Kidney (tissue), 14 donors: ENCODE results near the gene LYG1. TPM values are rescaled to one million over a fixed set of nuclear protein-coding genes. Genes with fewer than 3 reads are reported as not detected.

Experiments
- DNase-seq, 5 donors: peaks; one replicate each; pipeline ENCODE4 v3.0.0-alpha.2; 2013 to 2020
- FAIRE-seq: peaks from 2 replicates; lab custom pipeline; 2012; peaks lifted over from hg19 to GRCh38; lab: Jason Lieb, UNC
- H3K27ac ChIP-seq, 2 donors: one replicate each; pipeline ENCODE4 v1.7.0; 2013; ENCODE audit warnings: low read depth in 2 of 2, low read length in 2 of 2, inconsistent platforms in 1 of 2
- H3K27me3 ChIP-seq: one replicate; pipeline ENCODE4 v1.7.1; 2013; ENCODE audit warnings: low read length, inconsistent platforms; ENCODE audit not compliant: control insufficient read depth, insufficient read depth
- H3K36me3 ChIP-seq, 3 donors: one replicate each; pipeline versions ENCODE4 v1.7.0 to v1.7.1; 2013; ENCODE audit warnings: low read length in 3 of 3, control low read depth in 1 of 3, inconsistent platforms in 1 of 3; ENCODE audit not compliant: insufficient read depth in 3 of 3, control insufficient read depth in 2 of 3
- H3K4me1 ChIP-seq, 3 donors: one replicate each; pipeline versions ENCODE4 v1.7.0 to v1.7.1; 2013; ENCODE audit warnings: low read length in 3 of 3, inconsistent platforms in 1 of 3, low read depth in 1 of 3; ENCODE audit not compliant: control insufficient read depth in 2 of 3, insufficient read depth in 2 of 3
- H3K4me3 ChIP-seq, 3 donors: one replicate each; pipeline versions ENCODE4 v1.7.0 to v1.8.1; 2013; ENCODE audit warnings: low read length in 3 of 3, control low read depth in 1 of 3, inconsistent platforms in 1 of 3
- H3K9ac ChIP-seq, 3 donors: one replicate each; pipeline versions ENCODE4 v1.7.0 to v1.7.1; 2013; ENCODE audit warnings: low read length in 3 of 3, control low read depth in 1 of 3, inconsistent platforms in 1 of 3
- H3K9me3 ChIP-seq, 3 donors: one replicate each; pipeline versions ENCODE4 v1.7.0 to v1.7.1; 2013; ENCODE audit warnings: low read length in 3 of 3, control low read depth in 1 of 3, inconsistent platforms in 1 of 3; ENCODE audit not compliant: control insufficient read depth in 2 of 3, insufficient read depth in 1 of 3
- CTCF ChIP-seq: IDR thresholded peaks from 3 replicates; pipeline ENCODE4 v1.5.1; 2012; ENCODE audit warnings: mild to moderate bottlenecking, moderate library complexity, borderline replicate concordance; ENCODE audit not compliant: insufficient read depth; ENCODE audit errors: extremely low read depth
- intact Hi-C: fragments of 100-400 bp; cut with DNase I; formaldehyde crosslinking; loops from one replicate; pipeline ENCODE4 v1.11.1; 2022
- polyA plus RNA-seq: library from polyadenylated mRNA; stranded (reverse); fragments of 350-450 nt; fragmentation: Illumina TruSeq; extraction: RNeasy Lipid Tissue Mini Kit (QIAGEN cat#74804); gene quantifications from one replicate; pipeline ENCODE4 v1.2.3, GENCODE V29; 2014; ENCODE audit warnings: low read depth, low replicate concordance; ENCODE audit not compliant: insufficient read depth
- total RNA-seq: library from RNA; stranded (reverse); fragmentation: NEBNext Ultra II Directional; extraction: Animal tissue kit (Norgen Biotek cat#: 25700); gene quantifications from one replicate; pipeline ENCODE4 v1.2.1, GENCODE V29; 2021
- donor health status: control.
- donor health status: control.
- donor health status: control.
- donor health status: control.
- donor health status: control.
- donor health status: DM: yes; HTN: yes; CAD: no.
- donor health status: Normal renal cell carcinoma (clear cell type).

LYG1 gene
- total and polyA plus RNA-seq, 2 donors from 2014 or later = 21.0 to 35.0 TPM

GRCh38 chr2:99238599-99238998, 62.4 kb downstream of the LYG1 start:
- intact Hi-C loops = no loop called here
- Histone ChIP-seq H3K9ac (no peak overlapping the region), H3K27ac (no peak overlapping the region), H3K27me3 (no peaks in the 10 kb centered on the region), H3K4me3 (no peak overlapping the region), H3K9me3 (no peaks in the 10 kb centered on the region), H3K4me1 (no peaks in the 10 kb centered on the region), H3K36me3 (no peaks in the 10 kb centered on the region)
- FAIRE-seq (no peak), DNase-seq (no peak)
- no peak for TF ChIP-seq CTCF

Other genes starting within 250 kb of the LYG1 start
- 6.3 TPM for gene C2orf15, start 159.5 kb downstream of the LYG1 start, total RNA-seq
- gene C2orf15, start 159.5 kb downstream of the LYG1 start, polyA plus RNA-seq = 6.6 TPM
- gene TSGA10, start 146.3 kb downstream of the LYG1 start, total RNA-seq = 16.1 TPM
- 5.3 TPM for gene TSGA10, start 146.3 kb downstream of the LYG1 start, polyA plus RNA-seq
- gene LIPT1, start 146.2 kb downstream of the LYG1 start, total RNA-seq = 10.3 TPM
- gene LIPT1, start 146.2 kb downstream of the LYG1 start, polyA plus RNA-seq = 12.2 TPM
- gene MITD1, start 120.1 kb downstream of the LYG1 start, total RNA-seq = 29.1 TPM
- 38.0 TPM for gene MITD1, start 120.1 kb downstream of the LYG1 start, polyA plus RNA-seq
- 24.6 TPM for gene MRPL30, start 120.0 kb downstream of the LYG1 start, total RNA-seq
- gene MRPL30, start 120.0 kb downstream of the LYG1 start, polyA plus RNA-seq = 31.2 TPM
- gene LYG2, start 45.5 kb downstream of the LYG1 start, total RNA-seq = not detected
- gene LYG2, start 45.5 kb downstream of the LYG1 start, polyA plus RNA-seq = not detected
- 31.7 TPM for gene TXNDC9, start 35.1 kb upstream of the LYG1 start, total RNA-seq
- gene TXNDC9, start 35.1 kb upstream of the LYG1 start, polyA plus RNA-seq = 38.7 TPM
- gene EIF5B, start 36.2 kb upstream of the LYG1 start, total RNA-seq = 39.7 TPM
- 36.9 TPM for gene EIF5B, start 36.2 kb upstream of the LYG1 start, polyA plus RNA-seq
- 41.3 TPM for gene REV1, start 188.8 kb upstream of the LYG1 start, total RNA-seq
- 16.9 TPM for gene REV1, start 188.8 kb upstream of the LYG1 start, polyA plus RNA-seq